Smooth muscle cell (in vitro differentiated cells): ENCODE results near the gene EMID1. TPM values are rescaled to one million over a fixed set of nuclear protein-coding genes. Genes with fewer than 3 reads are reported as not detected.

Source experiments
- DNase-seq: peaks from one replicate; lab custom pipeline; 2025; ENCODE audit not compliant: unreplicated experiment; lab: John Stamatoyannopoulos, UW
- H2AFZ ChIP-seq: fragments of 200-600 bp; sonication (generic); 2 replicates; pipeline ENCODE4 v1.6.0; 2016; ENCODE audit warnings: antibody characterized with exemption, low read depth, mild to moderate bottlenecking
- H3F3A ChIP-seq: fragments of 200-600 bp; sonication (generic); 2 replicates; pipeline ENCODE4 v1.6.0; 2017; ENCODE audit warnings: antibody characterized with exemption, low read depth
- H3K27ac ChIP-seq: fragments of 200-600 bp; sonication (generic); 2 replicates; pipeline ENCODE4 v1.5.1; 2016; ENCODE audit warnings: low read depth, mild to moderate bottlenecking
- H3K27me3 ChIP-seq: fragments of 200-600 bp; sonication (generic); 2 replicates; pipeline ENCODE4 v1.6.1; 2016; ENCODE audit warnings: low read depth, mild to moderate bottlenecking
- H3K36me3 ChIP-seq: fragments of 200-600 bp; sonication (generic); 2 replicates; pipeline ENCODE4 v1.5.1; 2016; ENCODE audit warnings: low read depth
- H3K4me1 ChIP-seq: fragments of 200-600 bp; sonication (generic); 2 replicates; pipeline ENCODE4 v1.5.1; 2016; ENCODE audit warnings: low read depth
- H3K4me2 ChIP-seq: fragments of 200-600 bp; sonication (generic); 2 replicates; pipeline ENCODE4 v1.6.0; 2016; ENCODE audit warnings: mild to moderate bottlenecking
- H3K4me3 ChIP-seq: fragments of 200-600 bp; sonication (generic); 2 replicates; pipeline ENCODE4 v1.5.1; 2016; ENCODE audit warnings: mild to moderate bottlenecking
- H3K79me2 ChIP-seq: fragments of 200-600 bp; sonication (generic); 2 replicates; pipeline ENCODE4 v1.6.0; 2016; ENCODE audit warnings: low read depth, mild to moderate bottlenecking
- H3K9ac ChIP-seq: fragments of 200-600 bp; sonication (generic); 2 replicates; pipeline ENCODE4 v1.6.0; 2016; ENCODE audit warnings: low read depth
- H3K9me3 ChIP-seq: fragments of 200-600 bp; sonication (generic); replicated peaks from 2 replicates; pipeline ENCODE4 v1.5.1; 2016; ENCODE audit warnings: low read depth
- H4K20me1 ChIP-seq: fragments of 200-600 bp; sonication (generic); 2 replicates; pipeline ENCODE4 v1.6.0; 2016; ENCODE audit warnings: low read depth
- CTCF ChIP-seq: fragments of 200-600 bp; sonication (generic); IDR thresholded peaks from 2 replicates; pipeline ENCODE4 v1.5.1; 2017; ENCODE audit warnings: borderline replicate concordance, mild to moderate bottlenecking, antibody characterized with exemption; ENCODE audit not compliant: insufficient read depth, poor library complexity, severe bottlenecking
- WGBS: methylation state at CpG from one replicate; pipeline ENCODE4 v1.1.7; 2016; ENCODE audit warnings: low lambda C conversion rate; 5-methylcytosine and 5-hydroxymethylcytosine counted together
- polyA plus RNA-seq: library from polyadenylated mRNA; unstranded; fragments of >200 nt; fragmentation: Nextera tagmentation; extraction: Ambion mirVana; gene quantifications from 2 replicates; pipeline ENCODE4 v1.2.1, GENCODE V29; 2016
- total RNA-seq: library from RNA; depleted of rRNA; stranded (reverse); fragments of >200 nt; gene quantifications from 2 replicates; pipeline ENCODE4 v1.2.3, GENCODE V29; 2014

Gene EMID1
- total and polyA plus RNA-seq, 2 experiments from 2014 or later: 1.1 to 3.9 TPM

DNA sequence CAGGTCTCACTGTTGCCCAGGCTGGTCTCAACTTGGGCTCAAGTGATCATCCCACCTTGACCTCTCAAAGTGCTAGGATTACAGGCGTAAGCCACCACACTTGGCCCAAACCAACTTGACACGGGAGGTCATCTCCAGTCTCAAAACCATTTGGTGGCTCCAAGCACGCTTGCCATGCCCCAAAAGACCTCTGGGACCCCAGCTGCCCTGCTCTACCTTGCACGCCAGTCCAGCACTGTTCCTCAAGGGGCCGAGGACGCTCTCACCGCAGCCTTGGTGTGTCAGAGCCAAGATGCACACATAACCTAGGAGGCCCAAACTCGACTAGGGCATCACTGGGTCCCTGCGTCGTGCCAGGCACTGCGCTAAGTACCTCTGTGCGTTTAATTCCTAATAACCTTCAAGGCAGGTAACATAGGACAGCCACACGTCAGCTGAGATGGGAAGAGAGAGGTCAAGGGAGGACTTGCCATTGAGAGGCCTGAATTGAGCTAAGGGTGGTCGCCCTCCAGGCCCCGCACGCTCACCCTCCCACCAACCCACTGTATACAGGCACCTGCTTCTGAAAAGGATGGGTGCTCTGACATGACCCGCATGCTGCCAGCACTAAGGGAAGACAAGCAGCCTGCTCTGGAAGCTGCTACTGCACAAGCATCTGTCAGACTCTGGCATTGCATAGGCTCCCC lies 96.2 kb downstream of the EMID1 start:
- H4K20me1 ChIP-seq: peaks cover 47% of the 10 kb centered on the region
- H3K79me2 ChIP-seq: no peaks in the 10 kb centered on the region
- WGBS: 96% methylated on average over 17 of the region's 17 CpGs

DNA sequence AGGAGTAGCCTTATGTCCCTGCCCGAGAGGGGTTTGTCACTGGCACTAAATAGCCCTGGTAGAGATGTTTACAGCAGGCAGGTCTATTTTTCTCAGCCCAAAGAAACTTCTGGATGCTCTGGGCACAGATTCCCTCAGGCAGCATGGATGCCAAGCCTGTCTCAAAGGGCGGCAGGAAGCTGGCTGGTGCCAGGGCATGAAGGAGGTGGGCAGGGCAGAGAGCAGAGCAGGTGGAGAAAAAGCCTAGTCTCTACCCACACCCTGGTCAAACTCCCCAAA lies 96.6 kb downstream of the EMID1 start:
- Histone ChIP-seq H3K27ac (no peak overlapping the region), H4K20me1 (peaks cover 42% of the 10 kb centered on the region), H2AFZ (no peak overlapping the region), H3F3A (peaks cover 35% of the 10 kb centered on the region), H3K9me3 (no peaks in the 10 kb centered on the region), H3K79me2 (peaks cover 4% of the 10 kb centered on the region), H3K4me1 (peaks cover 2% of the 10 kb centered on the region), H3K27me3 (no peaks in the 10 kb centered on the region), H3K4me3 (no peak overlapping the region), H3K9ac (no peak overlapping the region), H3K4me2 (no peak overlapping the region), H3K36me3 (peaks cover 5% of the 10 kb centered on the region)
- WGBS: 94% methylated on average over 2 of the region's 2 CpGs
- no peak for DNase-seq
- TF ChIP-seq CTCF: no peak

More for the DNA sequence above, 96.2 kb downstream of the EMID1 start:
- Histone ChIP-seq H3K27me3 (no peaks in the 10 kb centered on the region), H2AFZ (no peak overlapping the region), H3K36me3 (peaks cover 10% of the 10 kb centered on the region), H3K4me3 (no peak overlapping the region), H3K27ac (no peak overlapping the region), H3F3A (peaks cover 39% of the 10 kb centered on the region), H3K9me3 (no peaks in the 10 kb centered on the region), H3K4me1 (no peaks in the 10 kb centered on the region), H3K9ac (no peak overlapping the region), H3K4me2 (no peak overlapping the region)
- TF ChIP-seq CTCF: no peak
- DNase-seq: no peak

- Histone ChIP-seq H3K27me3 (no peaks in the 10 kb centered on the region), H3K4me1 (peaks cover 4% of the 10 kb centered on the region), H3K27ac (no peak overlapping the region), H3K4me2 (no peak overlapping the region), H3K4me3 (no peak overlapping the region), H2AFZ (no peak overlapping the region), H4K20me1 (peaks cover 37% of the 10 kb centered on the region), H3K36me3 (peaks cover 3% of the 10 kb centered on the region), H3K79me2 (peaks cover 8% of the 10 kb centered on the region), H3F3A (peaks cover 29% of the 10 kb centered on the region), H3K9me3 (no peaks in the 10 kb centered on the region), H3K9ac (no peak overlapping the region)
- DNase-seq: no peak
- 84% methylated on average over 13 of the region's 13 CpGs for WGBS
- TF ChIP-seq CTCF: no peak
Observed at GRCh38 chr22:29302681-29303465, 97.2 kb downstream of the EMID1 start.
